RPMI7951 (cell line): ENCODE data around the gene LRRK2. TPM values are rescaled to one million over a fixed set of nuclear protein-coding genes. Genes with fewer than 3 reads are reported as not detected.
"Not testable (repeated sequence)": the region's sequence is repeated elsewhere in the genome, so short reads cannot be mapped to it uniquely, and the experiment has no call there.

ENCODE experiments used
- DNase-seq: peaks from one replicate; pipeline ENCODE4 v3.0.0-alpha.2; 2012; ENCODE audit warnings: low read depth
- total RNA-seq: library from RNA; depleted of rRNA; stranded (reverse); fragments of >200 nt; shearing (Covaris generic); gene quantifications from 2 replicates; pipeline ENCODE4 v1.2.3, GENCODE V29; 2014; rRNA removed

Gene LRRK2
- 1.8 and 2.3 TPM in 2 replicates for total RNA-seq

DNA sequence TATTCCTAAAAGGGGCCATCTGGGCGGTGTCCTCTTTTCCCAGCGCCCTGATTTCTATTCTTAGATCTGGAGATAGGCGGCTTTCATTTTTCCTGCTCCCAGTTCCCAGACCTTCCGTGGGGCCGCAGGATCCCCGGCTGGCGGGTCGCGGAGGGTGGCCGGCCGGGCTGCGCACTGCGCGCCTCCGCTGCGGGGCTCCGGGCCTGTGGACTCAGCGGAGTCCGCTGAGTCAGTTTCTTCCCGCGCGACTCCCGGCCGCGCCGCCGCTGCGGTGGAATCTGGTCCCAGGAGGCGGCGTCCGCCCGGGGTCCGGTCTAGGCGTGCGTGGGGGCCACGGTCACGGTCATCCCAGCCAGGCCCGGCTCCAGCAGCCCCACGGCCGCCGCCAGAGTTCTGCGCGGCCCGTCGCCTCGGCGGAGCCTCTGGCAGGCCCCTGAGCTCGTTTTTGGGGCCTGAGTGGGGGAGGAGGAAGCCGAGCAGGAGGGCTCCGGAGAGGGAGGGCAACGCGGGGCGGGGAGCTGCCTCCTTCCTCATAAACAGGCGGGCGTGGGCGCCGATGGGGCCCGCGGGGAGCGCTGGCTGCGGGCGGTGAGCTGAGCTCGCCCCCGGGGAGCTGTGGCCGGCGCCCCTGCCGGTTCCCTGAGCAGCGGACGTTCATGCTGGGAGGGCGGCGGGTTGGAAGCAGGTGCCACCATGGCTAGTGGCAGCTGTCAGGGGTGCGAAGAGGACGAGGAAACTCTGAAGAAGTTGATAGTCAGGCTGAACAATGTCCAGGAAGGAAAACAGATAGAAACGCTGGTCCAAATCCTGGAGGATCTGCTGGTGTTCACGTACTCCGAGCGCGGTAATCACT, at the start of gene LRRK2:
TSS of gene LRRK2 (plus strand) at position 559 of the 853 bp plus-strand sequence. CDS start at position 694, 135 bp downstream.
- peak; percentile 71 for DNase-seq

DNA sequence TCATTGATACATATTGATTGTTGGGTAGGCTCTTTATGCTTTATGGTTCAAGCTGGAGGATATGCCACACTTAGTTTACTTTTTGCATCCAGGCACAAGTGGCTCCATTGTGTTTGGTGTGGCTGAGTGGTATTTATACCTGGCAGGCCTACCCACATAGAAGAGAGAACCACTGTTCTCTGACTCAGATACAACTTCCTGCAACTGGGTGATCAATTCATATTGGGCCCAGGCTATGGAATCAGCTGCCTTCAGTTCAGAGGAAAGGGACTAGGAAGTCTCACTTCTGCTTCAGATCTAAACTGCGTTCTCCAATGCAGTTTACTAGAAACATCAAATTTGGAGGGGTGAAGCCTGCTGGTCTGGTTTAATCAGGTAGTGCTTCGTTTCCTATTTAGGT, 49.8 kb upstream of the LRRK2 start:
- no peak for DNase-seq

DNA sequence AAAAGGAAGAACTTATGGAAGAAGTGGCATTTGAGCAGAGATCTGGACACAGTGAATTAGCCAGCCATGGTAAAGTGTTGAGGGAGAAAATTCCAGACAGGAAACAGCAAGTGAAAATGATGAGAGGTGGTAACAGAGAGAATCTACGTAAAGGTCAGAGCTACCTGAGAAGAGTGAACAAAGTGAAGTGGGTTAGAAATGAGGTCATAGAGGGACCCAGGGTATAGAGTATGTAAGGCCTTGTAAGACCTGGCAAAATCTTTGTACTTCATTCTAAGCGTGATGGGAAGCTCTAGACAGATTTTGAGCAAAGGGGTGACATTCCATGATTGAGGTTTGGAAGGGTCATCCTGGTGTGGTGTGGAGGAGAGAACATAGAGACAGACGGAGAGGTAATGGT, 49.3 kb upstream of the LRRK2 start:
- no peak for DNase-seq

DNA sequence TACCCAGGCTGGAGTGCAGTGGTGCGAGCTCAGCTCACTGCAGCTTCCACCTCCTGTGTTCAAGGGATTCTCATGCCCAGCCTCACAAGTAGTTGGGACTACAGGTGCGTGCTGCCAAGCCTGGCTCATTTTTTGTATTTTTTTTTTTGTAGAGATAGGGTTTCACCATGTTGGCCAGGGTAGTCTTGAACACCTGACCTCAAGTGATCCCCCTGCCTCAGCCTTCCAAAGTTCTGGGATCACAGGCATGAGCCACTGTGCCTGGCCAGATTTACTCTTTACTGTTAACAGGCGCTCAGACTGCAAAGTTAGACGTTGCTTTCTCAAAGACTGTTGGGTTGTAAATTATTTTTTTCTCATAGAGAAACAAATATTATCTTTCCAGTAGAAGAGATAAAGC, 46.1 kb upstream of the LRRK2 start:
- no peak for DNase-seq

DNA sequence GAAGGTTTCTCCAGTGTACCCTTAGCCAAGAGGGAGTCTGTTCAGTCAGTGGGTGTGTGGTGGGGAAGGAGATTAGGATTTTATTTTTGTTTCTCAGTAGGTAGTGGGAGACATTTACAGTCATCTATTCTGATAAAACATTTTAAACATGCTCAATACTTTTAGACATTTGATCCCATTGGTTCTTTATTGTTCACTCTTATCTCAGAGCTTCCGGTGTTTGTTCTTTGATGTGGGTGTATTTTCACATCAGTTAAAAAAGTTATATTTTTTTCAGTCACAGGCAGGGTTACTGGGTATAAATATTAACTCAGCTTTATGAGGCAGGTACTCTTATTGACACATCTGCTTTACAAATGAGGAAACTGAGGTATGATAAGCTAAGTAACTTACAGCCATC, 43.3 kb upstream of the LRRK2 start:
- DNase-seq: no peak

DNA sequence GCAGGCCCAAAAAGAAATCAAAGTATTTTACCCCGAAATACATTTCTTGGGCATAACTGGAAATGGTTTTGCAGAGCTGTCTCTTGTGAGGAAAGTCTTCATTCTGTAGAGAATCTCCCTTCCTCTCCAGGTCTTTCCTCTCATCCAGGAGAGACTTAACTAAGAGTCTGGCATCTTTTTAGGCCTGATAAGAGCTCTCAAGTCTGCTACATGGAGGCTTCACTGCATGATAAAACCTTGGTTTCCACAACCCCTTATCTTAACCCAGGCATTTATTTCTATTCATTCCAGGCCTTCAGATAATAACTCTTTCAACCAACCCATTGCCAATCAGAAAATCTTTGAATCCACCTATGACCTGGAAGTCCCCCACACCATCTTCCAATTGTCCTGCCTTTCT, 41.1 kb upstream of the LRRK2 start:
- no peak for DNase-seq

DNA sequence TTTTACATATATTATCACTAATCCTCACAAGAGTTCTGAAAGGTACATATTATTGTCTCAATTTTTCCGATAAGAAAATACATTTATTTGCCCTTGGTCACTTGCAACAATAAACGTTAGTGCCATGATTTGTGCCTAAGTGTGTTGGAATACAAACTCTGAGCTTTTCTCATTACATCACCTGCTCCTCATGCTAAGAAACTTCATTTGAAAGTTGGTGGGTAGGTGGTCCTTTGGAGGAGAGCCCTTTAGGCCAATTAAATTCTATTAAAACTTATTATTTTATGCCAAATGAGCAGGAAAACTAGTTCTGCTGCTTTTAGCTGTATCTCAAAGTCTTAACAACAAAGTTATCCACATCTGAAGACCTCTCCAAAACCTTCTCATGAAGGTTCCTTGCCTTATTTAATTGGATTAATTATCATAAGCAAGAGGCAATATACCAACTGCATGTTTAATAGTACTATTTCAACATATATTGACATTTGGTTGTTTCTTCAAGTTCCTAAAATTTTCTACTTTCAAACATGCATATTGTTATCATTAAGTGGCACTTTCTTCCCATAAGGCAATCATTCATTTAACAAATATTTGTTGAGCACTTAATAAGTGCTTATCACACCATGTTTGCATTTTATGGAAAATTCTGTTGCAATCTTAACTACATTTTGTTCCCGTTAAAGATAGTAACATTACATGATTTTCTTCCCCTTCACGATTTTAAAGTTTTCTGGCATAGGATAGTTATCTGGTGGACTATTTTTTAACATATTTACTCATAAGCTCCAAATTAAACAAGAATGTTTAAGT, 40.1 kb upstream of the LRRK2 start:
- DNase-seq: no peak

DNA sequence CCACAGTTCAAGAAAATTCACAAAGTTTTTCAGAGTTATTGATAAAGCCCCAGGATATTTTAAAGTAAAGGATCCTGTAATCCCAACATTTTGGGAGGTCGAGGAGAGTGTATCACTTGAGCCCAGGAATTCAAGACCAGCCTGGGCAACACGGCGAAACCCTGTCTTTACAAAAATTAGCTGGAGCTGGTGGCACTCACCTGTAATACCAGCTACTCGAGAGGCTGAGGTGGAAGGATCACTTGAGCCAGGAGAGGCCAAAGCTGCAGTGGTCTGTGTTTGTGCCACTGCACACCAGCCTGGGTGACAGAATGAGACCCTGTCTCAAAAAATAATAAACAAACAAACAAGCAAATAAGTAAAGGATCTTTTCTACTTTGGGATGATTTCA, 39.5 kb upstream of the LRRK2 start:
- no peak for DNase-seq

DNA sequence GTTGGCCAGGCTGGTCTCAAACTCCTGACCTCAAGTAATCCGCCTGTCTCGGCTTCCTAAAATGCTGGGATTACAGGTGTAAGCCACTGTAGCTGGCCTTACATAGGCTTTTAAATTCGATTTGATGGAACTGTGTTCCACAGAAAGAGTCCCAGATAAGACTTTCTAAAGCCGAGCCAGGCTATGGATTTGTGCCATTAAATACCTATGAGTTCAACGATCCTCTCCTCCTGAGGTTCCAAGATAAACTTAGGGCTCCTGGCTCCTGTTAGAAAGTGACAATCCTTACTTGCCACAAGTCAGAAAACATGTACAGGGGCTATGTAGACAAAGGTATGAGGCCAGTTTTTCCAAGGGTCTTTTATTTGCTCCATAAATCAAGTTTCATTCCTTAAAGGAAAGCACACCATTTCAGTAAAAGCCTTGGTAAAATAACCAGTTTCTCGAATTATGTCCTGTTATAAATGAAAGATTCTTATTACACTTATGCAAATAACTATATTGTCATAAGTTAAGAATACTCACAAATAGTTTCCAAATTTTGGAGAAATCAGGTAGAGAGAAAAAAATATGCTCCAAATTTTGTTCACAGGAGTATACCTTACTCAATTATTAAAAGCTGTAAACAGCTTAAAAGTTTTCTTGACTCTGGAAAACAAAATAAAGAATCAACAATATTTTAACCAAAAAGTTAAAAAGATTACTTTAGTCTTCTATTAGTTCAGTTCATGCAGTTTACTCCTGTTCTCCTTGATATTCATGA, 36.1 kb upstream of the LRRK2 start:
- DNase-seq: no peak

DNA sequence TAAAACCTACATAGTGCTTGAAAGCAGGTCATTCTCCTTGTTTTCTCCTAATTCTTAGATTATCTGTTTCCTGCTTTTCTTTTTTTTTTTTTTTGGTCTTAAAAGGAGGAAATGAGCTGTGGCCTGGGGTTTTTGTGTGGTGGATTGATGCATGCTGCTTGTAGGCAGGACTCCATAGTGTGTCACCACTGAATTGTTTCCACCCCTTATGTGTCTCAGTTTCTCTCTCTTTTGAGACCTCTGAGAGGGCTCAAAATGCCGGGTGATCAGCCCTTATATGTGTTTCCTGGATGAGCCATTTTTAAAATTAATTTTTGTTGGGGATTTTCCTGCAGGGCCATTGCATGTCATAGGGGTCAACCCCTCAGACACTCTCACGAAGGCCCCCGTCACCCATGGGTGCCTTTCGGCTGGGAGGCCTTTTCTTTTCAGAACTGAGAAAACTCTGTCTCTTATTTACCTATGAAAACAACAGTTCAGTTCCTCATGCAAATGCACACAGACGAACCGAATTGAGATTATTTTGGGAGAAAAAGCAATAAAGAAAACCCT, 32.0 kb upstream of the LRRK2 start:
- DNase-seq: no peak

DNA sequence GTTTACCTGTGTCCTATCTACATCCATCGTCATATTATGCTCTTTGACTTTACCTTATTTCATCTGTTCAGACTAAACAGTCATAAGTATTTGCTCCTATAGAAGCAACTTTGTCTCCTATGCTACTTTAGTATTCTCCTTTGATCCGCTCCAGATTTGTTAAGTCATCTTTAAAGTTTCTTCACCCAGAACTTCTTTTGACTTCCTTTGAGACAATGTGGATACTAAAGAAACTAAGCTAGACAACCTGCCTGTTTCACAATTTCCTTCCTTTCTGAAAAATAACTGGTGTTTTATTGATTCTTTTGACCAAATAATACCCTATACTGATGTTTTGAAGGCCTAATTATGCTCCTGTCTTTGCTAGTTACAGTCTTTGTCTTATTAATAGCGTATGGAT, 30.0 kb upstream of the LRRK2 start:
- DNase-seq: no peak

DNA sequence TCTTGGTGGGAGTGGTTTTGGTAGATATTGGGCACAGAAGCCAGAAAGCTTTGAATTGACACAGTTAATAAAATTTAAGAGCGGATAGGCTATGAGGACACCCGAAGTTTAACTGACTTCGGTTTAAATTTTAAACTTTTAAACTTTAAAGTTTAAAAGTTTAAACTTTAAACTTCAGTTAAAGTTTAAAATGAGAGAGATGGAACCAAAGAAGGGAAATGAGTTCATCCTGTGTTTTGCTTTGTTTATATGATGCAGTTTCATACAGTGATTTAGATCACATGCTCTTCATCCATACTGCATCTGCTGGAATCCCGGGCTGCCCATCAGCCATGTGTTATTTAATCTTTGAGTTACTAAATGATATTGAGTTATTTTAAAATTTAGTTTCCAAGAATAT, 27.2 kb upstream of the LRRK2 start:
- DNase-seq: no peak

DNA sequence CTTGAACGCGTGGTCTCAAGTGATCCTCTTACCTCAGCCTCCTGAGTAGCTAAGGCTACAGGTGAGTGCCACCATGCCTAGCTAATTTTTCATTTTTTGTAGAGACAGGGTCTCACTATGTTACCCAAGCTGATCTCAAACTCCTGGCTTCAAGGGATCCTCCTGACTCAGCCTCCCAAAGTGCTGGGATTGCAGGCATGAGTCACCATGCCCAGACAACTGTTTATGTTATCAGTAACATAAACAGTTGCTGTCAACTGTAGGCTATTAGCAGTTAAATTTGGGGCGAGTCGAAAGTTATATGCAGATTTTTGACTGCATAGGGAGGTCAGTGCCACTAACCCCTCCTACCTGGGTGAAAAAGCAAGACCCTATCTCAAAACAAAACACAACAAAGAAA, 26.2 kb upstream of the LRRK2 start:
- peak; percentile 0 for DNase-seq

DNA sequence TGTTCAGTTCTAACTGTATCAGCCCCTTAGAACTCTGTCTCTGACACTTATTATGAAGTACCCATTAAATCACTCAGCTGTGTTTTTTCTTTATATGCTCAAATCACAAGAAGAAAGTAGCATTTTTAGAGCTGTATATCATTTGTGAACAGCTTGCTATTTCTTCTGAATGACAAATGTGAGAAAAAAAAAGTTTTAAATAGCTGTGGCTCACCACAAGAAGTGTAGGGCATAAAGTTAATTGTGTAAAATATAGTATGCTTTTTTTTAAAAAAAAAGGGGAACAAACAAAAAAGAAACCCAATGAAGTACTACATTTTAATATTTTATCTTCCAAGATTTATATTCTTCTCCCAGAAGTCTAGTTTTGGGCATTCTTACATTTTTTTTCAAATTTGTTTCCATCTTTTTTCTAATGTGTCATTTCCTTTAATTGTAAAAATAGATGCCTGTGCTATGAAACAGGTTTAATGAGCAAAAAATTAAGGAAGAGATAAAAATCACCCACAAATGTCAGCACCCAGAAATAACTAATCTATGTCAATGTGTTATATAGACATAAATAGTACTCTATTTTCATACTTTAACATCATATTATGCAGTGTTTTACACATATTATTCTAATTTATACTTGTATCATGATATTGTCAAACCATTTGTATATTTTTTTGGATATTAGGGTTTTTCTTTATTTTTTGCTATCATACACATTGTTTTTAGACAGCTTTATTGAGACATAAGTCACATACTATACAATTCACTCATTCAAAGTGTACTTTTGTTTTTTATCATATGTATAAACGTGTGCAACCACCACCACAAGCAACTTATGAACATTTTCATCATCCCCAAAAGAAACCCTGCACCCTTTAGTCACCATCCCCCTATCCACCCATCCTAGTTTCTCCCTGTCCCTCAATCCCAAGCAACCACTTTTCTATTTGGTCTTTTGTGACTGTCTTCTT, 22.4 kb upstream of the LRRK2 start:
- DNase-seq: no peak

DNA sequence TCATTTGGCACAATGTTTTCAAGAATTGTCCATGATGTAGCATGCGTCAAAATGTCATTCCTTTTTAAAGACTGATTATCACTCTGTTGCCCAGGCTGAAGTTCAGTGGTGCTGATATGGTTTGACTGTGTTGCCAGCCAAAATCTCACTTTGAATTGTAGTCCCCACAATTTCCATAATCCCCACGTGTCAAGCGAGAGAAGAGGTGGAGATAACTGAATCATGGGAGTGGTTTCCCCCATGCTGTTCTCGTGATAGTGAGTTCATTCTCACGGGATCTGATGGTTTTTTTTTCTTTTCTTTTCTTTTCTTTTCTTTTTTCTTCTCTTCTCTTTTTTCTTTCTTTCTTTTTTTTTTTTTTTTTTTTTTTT, 21.8 kb upstream of the LRRK2 start:
- DNase-seq: no peak

DNA sequence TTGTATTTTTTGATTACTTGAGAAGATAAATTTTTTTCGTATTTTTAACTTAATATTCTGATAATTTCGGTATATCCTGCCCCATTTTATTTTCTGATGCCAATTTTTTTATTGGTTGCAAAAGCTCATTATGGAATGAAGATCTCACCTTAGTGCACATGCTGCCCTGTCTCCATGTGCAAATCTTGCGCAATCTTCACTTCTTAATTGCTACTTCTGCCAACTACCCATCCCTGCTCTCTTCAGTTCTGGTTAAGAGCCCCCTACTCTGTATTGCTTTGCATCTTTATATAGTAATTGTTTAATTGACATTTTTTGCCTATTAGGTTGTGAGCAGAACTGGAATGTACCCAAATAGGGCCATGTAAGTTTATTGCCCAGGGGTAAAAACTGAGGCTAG, 20.5 kb upstream of the LRRK2 start:
- DNase-seq: no peak

DNA sequence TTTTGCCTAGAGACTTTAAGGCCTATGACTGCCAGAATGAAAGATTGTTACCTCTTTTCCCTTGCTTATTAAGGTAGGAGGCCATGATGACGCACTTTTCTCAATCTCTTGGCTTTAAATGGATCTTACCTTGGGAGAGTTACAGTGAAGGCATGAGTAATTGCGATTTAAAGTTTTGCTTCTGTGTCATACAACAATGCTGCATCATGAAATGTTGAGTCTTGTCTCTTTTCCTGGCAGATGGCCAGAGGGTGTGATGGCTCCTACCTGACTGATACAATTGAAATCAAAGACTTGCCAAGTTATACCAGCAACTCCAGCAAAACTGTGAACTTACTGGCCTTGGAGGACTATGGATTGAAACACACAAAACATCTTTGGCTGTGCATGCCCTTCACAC, 17.2 kb upstream of the LRRK2 start:
- DNase-seq: no peak

DNA sequence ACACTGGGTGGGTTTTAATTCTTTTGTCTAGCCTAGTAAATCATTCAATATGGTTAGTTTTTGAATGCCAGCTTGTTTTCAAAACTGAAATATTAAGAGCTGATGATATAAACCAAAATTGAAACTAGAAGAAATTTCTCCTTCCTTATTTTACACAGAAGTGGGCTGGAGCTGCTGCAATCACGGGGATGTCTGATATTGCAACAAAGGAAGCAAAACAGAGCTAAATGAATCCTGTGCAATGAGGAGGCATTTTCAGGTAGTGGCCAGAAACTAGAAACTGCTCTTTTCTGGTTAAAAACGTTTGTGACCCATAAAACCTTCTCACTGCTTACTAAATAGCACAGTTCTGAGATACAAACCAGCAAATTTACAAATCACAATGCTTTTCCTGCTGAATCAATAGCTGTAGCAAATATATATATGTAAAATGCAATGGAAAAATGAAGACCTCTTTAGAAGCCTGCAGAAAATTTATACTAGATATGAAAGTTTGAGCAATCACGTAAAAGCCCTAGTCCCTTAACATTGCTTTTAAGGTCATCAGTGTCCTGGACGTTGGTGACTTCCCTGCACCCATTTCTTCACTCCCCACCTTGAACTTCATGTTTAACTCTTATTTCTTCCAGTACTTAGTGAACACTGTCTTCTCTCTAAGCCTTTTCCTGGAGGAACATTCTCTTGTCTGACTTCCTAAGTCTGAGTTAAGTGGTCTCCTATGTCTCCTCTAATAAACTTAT, 15.9 kb upstream of the LRRK2 start:
- DNase-seq: no peak

DNA sequence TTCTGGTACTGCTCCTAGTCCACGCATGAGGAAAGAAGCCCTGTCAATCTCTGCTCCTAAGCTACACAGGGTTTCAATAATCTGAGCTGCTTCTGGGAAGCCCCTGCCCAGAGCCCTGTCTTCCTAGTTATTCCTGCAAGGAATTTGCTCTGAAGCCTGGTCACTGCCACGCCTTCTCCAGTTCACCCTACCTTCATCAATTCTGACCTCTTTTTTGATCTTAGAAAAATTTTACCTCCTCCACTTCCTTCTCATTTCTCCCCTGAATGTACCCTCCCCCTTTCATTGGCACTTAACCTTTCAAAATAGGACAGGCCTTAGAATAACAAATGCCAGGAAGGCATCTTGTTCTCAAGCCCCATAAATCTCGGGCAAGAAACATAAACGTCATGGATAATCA, 14.9 kb upstream of the LRRK2 start:
- no peak for DNase-seq

DNA sequence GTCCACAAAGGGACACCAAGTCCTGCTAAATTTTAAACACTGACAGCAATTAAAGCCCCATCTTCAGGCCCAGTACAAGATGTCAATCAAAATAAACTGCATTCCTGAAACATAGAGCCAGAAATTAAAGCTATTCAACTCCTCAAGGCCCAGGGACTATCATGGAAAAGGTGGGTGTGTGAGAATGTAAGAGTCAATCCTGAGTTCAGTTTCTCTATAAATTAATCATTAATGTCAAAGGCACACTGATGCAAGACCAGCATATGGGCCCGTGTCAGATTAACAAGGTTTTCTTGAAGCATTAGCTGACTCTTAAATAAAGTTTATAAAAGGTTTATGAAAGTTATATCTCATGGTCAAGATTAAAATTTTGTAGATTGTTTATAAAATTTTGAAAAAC, 13.6 kb upstream of the LRRK2 start:
- DNase-seq: not testable (repeated sequence)
